ENCODE data around the gene ACO2.

DNA sequence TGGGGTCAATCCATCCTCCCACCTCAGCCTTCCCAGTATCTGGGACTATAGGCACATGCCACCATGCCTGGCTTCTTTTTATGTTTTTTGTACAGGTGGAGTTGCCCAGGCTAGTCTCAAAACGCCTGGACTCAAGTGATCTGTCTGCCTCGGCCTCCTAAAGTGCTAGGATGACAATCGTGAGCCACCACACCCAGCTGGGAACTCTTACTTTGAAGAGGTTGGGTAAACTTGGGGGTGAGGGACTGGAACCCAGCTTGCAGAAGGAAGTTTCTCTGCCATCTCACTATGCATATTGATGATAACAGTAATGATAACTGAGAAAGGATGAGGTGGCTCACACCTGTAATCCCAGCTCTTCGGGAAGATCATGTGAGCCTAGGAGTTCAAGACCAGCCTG lies 35.9 kb downstream of the ACO2 start:
- TF ChIP-seq, protein P1, sequence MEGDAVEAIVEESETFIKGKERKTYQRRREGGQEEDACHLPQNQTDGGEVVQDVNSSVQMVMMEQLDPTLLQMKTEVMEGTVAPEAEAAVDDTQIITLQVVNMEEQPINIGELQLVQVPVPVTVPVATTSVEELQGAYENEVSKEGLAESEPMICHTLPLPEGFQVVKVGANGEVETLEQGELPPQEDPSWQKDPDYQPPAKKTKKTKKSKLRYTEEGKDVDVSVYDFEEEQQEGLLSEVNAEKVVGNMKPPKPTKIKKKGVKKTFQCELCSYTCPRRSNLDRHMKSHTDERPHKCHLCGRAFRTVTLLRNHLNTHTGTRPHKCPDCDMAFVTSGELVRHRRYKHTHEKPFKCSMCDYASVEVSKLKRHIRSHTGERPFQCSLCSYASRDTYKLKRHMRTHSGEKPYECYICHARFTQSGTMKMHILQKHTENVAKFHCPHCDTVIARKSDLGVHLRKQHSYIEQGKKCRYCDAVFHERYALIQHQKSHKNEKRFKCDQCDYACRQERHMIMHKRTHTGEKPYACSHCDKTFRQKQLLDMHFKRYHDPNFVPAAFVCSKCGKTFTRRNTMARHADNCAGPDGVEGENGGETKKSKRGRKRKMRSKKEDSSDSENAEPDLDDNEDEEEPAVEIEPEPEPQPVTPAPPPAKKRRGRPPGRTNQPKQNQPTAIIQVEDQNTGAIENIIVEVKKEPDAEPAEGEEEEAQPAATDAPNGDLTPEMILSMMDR (IDR thresholded peaks at IDR 0.05), result no peak
- no peak for TF ChIP-seq ZFX (IDR thresholded peaks at IDR 0.05; ENCODE audit: borderline replicate concordance)
